ENCODE measurements around the gene CCDC78.

GRCh38 chr16:693766-694165 lies 32.5 kb downstream of the CCDC78 start:
- no peak; the same call in 1 of the 2 replicates for TF ChIP-seq POLR2AphosphoS5 (IDR thresholded peaks at IDR 0.05; ENCODE audit: low read depth)
- no peak for TF ChIP-seq CTCF (conservative IDR thresholded peaks at IDR 0.05; ENCODE audit: low read depth in 2 of 2)
- peak; percentile 14 for TF ChIP-seq EZH2 (IDR thresholded peaks at IDR 0.05; ENCODE audit: low read depth, unreplicated experiment)
- TF ChIP-seq CREB1 (CRISPR knock-in tag; IDR thresholded peaks at IDR 0.05; ENCODE audit: low read depth) = no peak
- no peak for TF ChIP-seq REST (IDR thresholded peaks at IDR 0.05; ENCODE audit: unreplicated experiment)
- TF ChIP-seq, protein P1, sequence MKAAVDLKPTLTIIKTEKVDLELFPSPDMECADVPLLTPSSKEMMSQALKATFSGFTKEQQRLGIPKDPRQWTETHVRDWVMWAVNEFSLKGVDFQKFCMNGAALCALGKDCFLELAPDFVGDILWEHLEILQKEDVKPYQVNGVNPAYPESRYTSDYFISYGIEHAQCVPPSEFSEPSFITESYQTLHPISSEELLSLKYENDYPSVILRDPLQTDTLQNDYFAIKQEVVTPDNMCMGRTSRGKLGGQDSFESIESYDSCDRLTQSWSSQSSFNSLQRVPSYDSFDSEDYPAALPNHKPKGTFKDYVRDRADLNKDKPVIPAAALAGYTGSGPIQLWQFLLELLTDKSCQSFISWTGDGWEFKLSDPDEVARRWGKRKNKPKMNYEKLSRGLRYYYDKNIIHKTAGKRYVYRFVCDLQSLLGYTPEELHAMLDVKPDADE (IDR thresholded peaks at IDR 0.05) = no peak
- no peak for TF ChIP-seq EZH2phosphoT487 (IDR thresholded peaks at IDR 0.05; ENCODE audit: unreplicated experiment)
- TF ChIP-seq STAT1 (IDR thresholded peaks at IDR 0.05; ENCODE audit: unreplicated experiment) = no peak
- TF ChIP-seq JUNB (IDR thresholded peaks at IDR 0.05; ENCODE audit: unreplicated experiment) = no peak

Measured in GM23338 (cell line).